Natural killer cell treated with Interleukin-12 subunit alpha and Interleukin-12 subunit beta and Interleukin-15 and Interleukin-18, amount 100 ng/mL, for 72 hours (primary cell): Measurements from ENCODE around the gene PATL1. TPM values are rescaled to one million over a fixed set of nuclear protein-coding genes. Genes with fewer than 3 reads are reported as not detected.

ENCODE experiments used
- ATAC-seq, 2 donors: fragments of 150-1000 bp; cut with Tn5 transposase in 1 of 2; sonication (Bioruptor Pico), chemical (Tn5 transposase) in 1 of 2; 2 replicates each; pipeline ENCODE4 v1.10.0; 2021
- DNase-seq: peaks from one replicate; pipeline ENCODE4 v3.0.0; 2022; ENCODE audit warnings: low spot score
- H3K27ac Mint-ChIP-seq, 2 donors: 1 replicate in 1 of 2; 2 replicates in 1 of 2; pipeline ENCODE4 v1.8.0; 2022; ENCODE audit warnings: mixed read lengths in 2 of 2, mild to moderate bottlenecking in 1 of 2, moderate library complexity in 1 of 2
- H3K27me3 Mint-ChIP-seq, 2 donors: 1 replicate in 1 of 2; 2 replicates in 1 of 2; pipeline ENCODE4 v1.8.0; 2022; ENCODE audit warnings: mixed read lengths in 2 of 2
- H3K36me3 Mint-ChIP-seq: one replicate; pipeline ENCODE4 v1.8.0; 2022; ENCODE audit warnings: mixed read lengths
- H3K4me1 Mint-ChIP-seq, 2 donors: 1 replicate in 1 of 2; 2 replicates in 1 of 2; pipeline ENCODE4 v1.8.0; 2022; ENCODE audit warnings: low read depth in 2 of 2, mixed read lengths in 2 of 2, mild to moderate bottlenecking in 1 of 2
- H3K4me3 Mint-ChIP-seq: one replicate; pipeline ENCODE4 v1.8.0; 2022; ENCODE audit warnings: mixed read lengths
- H3K9me3 Mint-ChIP-seq: 2 replicates; pipeline ENCODE4 v1.8.0; 2022; ENCODE audit warnings: mixed read lengths
- total RNA-seq, 2 donors: library from RNA; stranded (reverse); gene quantifications; one replicate each; pipeline ENCODE4 v1.2.3, GENCODE V29; 2022

Gene PATL1
- total RNA-seq, 2 donors from 2014 or later, result 50.5 to 62.9 TPM

DNA sequence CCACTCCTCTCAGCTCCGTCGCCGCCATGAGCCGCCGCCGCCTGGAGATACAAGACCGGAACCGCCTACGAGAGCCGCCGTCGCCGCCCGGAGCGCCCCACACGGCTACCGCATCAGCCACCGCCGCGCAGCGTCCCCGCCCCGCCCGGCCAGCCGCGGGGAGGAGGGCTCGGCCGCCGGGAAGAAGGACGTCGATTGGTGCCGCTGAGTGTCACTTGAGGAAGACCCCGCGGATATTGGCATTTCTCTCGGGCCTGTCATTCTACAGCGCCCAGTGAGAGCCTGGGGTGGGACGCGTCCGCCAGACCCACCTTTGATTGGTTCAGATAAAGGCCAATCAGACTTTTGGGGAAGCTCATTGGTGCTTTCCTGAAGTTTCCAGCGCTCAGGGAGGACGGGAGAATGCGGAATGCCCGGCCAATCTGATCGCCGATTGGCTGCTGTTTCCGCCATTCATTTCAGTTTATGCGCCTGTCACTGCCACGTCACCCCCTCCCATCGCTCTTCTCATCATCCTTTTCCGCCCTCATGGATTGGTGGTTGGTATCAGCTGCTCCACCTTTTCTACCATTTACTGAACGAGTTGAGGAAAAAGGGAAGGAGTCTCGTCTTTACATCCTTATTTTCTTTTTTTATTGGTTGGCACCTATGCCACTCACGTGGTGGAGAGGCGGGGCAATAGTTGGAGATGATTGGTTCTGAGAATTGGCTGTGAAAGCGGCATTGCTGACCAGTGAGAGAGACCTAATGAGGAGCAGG lies 53.0 kb downstream of the PATL1 start, which contains the start of gene OSBP:
TSS of gene OSBP (minus strand) at position 138 of the 759 bp plus-strand sequence. CDS start at position 28, 110 bp downstream.
- Mint-ChIP-seq H3K27me3 (no peaks in the 10 kb centered on the region), H3K36me3 (peaks cover 7% of the 10 kb centered on the region), H3K9me3 (no peaks in the 10 kb centered on the region), H3K4me3 (peak within 1 kb of the TSS; percentile 99), H3K4me1 (peaks cover 38 to 40% of the 10 kb centered on the region in 2 donors), H3K27ac (peak within 1 kb of the TSS; percentile 86 to 93)
- DNase-seq (peak; percentile 99), ATAC-seq (peak; percentile 94)

DNA sequence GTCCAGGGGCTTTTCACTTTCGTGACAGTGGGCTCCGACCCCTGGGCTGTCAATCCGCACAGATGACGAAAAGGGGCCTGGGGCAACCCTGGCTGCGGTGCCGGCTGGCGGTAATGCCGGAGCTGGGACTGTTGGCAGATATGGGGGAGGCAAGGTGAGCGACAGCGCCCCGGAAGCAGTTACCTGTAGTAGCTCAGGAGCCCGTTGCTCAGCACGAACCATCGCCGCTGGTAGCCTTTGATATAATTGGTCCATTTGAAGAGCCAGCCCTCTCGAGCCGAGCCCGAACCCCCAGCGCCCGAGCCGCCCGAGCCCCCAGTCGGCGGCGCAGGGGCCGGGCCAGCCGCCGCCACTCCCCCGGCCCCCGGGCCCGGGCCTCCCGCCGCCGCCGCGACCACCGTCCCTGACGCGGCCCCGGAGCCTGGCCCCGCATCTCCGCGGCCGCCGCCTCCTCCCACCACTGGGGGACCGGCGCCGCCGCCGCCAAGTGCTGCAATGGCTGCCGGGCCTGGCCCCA lies 53.7 kb downstream of the PATL1 start:
- H3K4me3 Mint-ChIP-seq, result peak overlapping the region; percentile 99
- H3K9me3 Mint-ChIP-seq, result no peaks in the 10 kb centered on the region
- DNase-seq (peak; percentile 62), ATAC-seq (no peak)
- H3K4me1 Mint-ChIP-seq, result peaks cover 38 to 40% of the 10 kb centered on the region in 2 donors
- peak overlapping the region; percentile 86 to 93 for H3K27ac Mint-ChIP-seq
- no peaks in the 10 kb centered on the region for H3K27me3 Mint-ChIP-seq
- peaks cover 7% of the 10 kb centered on the region for H3K36me3 Mint-ChIP-seq

DNA sequence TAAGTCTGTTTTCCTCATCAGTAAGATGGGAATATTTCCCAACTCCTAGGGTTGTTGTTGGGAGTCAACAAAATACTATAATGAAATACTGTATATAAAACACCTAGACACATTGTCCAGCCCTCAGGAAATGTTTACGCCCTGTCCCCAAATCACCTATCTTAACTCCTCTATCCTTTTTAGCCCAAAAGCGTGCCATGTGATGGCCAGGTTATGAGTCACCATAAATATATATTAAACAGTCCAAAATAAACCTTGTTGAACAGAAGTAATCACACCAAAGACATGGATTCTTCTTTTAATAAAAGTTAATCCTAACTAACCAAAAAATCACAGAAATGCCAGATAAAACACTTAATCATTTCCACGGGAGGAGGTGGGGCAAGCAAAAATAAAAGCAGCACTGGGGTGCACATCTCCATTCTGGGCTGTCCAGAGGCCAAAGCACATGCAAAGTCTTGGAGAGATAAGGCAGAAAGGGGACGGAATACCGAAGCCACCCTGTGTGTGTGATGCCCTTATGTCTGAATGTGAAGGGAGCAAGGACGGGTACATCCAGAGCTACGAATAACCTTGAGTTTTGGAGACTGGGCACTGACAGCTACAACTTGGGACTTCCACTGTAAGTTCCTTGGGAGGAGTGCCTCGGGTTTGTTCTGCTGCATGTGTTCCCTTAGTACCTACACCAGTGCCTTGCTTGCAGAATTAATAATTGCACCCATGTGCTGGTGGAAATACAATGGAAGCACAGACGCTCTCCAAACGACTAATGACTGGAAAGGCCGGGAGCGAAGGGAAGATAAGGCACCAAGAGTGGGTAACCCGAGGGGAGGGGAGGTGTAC lies 54.3 kb downstream of the PATL1 start:
- Mint-ChIP-seq H3K9me3 (no peaks in the 10 kb centered on the region), H3K27me3 (no peaks in the 10 kb centered on the region), H3K27ac (peak overlapping the region; percentile 86 to 93), H3K4me1 (peaks cover 38 to 40% of the 10 kb centered on the region in 2 donors), H3K36me3 (peaks cover 7% of the 10 kb centered on the region), H3K4me3 (peak overlapping the region; percentile 99)
- ATAC-seq (no peak), DNase-seq (no peak)

DNA sequence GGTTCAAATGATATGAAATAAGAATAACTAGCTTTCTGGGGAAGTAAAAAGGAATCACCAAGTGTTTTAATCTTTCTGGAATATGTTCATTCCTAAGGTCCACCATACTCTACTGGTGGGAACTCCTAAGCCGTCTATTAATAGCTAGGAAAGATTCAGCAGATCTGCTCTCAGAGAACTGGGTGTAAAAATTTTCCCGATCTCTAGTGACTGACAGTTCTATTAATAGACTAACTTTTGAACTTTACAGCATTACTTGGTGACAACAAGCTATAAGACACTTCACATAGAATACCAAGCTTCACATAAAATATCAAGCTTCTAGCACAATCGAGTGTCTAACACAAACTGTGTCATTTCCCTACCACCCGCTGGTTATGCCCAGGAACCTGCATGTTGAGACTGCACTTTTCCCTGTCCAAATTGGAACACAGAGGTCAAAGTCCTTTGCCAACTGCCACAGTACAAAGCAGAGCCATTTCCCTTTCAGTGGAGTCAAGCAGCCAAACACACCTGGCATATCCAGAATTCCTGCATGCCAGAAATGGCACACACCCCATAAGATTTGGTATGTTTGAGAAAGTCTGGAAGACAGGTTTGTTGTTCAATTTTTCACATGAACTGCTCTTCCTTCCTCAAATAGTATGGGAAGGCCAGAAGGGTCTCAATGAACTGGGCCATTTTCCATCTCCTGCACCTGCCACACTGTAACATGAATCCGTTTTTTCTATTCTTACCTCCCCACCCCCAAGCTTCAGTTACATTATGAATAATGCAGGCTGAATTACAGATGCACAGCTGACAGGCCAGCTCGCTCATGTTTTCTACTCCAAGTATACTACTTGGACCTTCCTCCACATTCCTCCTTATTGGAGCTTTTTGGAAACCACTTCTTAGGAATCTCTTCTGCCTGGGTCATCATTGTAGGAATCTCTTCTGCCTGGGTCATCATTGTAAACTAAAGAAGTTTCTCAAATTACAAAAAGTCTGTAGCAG lies 57.0 kb downstream of the PATL1 start:
- ATAC-seq (no peak), DNase-seq (no peak)
- peak overlapping the region in 1 of 2 donors; percentile 58 for H3K27ac Mint-ChIP-seq
- H3K4me1 Mint-ChIP-seq, result peaks cover 44 to 45% of the 10 kb centered on the region in 2 donors
- peaks cover 28% of the 10 kb centered on the region for H3K36me3 Mint-ChIP-seq
- no peaks in the 10 kb centered on the region for H3K9me3 Mint-ChIP-seq
- no peaks in the 10 kb centered on the region for H3K27me3 Mint-ChIP-seq
- no peak overlapping the region for H3K4me3 Mint-ChIP-seq

DNA sequence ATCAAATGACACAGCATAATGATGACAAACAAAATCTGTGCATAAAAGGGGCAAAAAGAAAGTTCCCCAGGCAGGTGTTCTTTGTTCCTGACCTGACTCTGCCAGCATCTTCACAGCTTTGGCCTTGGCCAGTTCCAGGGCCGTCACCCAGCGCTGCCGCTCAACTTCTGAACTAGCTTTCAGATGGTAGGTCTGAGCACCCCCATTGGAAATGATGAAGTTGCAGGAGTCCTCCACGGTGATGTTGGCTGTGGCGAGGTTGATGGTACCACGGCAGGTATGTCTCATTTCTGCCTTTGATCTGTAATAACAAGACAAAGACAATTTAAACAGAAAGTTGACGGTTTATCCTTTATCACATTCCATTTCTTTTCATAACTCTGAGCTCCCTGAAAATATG lies 58.5 kb downstream of the PATL1 start:
- H3K4me3 Mint-ChIP-seq, result no peak overlapping the region
- no peaks in the 10 kb centered on the region for H3K27me3 Mint-ChIP-seq
- H3K36me3 Mint-ChIP-seq, result peaks cover 42% of the 10 kb centered on the region
- DNase-seq (no peak), ATAC-seq (no peak)
- H3K4me1 Mint-ChIP-seq, result peaks cover 45% of the 10 kb centered on the region in 2 donors
- no peaks in the 10 kb centered on the region for H3K9me3 Mint-ChIP-seq
- H3K27ac Mint-ChIP-seq, result no peak overlapping the region

DNA sequence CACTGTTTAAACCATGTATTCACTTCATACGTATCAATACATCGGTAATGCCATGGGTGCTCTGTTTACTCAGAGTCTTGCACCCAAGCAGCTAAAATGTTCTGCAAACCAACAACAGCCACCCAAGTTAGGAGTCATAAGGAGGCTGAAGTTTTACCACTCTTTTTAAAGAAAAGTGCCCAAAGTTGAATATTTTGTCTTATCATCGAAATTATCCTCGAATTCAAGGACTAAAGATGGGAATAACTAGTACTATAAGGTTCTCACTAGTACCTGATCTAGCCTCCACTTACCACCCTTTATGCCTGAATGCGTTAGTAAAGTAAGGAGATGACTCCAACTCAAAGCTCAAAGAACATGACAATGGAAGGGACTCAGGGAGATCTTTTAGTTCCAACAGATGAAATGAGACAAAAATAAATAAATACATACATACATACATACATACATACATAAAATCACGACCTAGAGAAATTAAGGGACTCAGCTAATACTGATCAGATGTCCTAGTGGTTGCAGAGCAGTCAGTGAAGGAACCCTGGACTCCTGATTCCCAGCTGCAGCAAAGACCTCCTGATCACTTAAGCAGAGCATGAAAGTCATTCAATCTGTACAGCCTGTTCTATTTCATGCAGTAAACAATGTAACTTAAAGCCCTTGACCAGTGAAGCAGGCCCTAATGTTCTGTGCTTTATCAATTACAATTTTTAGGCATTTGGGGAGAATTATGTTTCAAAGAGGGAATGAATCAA lies 61.0 kb downstream of the PATL1 start:
- no peak for DNase-seq
- H3K27ac Mint-ChIP-seq, result no peak overlapping the region
- H3K4me1 Mint-ChIP-seq, result peaks cover 30 to 32% of the 10 kb centered on the region in 2 donors
- H3K36me3 Mint-ChIP-seq, result peaks cover 46% of the 10 kb centered on the region
- H3K27me3 Mint-ChIP-seq, result no peaks in the 10 kb centered on the region
- H3K9me3 Mint-ChIP-seq, result no peaks in the 10 kb centered on the region
- ATAC-seq, result no peak
- no peak overlapping the region for H3K4me3 Mint-ChIP-seq

DNA sequence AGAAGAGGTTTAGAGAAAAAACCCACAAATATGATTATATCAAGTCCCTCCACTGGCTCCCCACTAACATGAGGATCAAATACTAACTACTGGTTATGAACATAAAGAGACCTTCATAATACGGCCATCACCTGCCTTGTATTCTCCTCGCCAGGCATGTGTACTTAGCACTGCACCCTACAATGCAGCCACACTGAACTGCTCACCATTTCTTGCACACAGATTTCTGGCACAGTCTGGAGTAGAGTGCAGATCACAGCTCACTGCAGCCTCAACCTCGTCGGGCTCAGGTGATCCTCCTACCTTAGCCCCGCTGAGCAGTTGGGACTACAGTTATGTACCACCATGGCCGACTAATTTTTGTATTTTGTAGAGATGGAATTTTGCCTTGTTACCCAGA lies 66.4 kb downstream of the PATL1 start:
- Mint-ChIP-seq H3K27me3 (no peaks in the 10 kb centered on the region), H3K36me3 (peaks cover 56% of the 10 kb centered on the region), H3K4me1 (peaks cover 7 to 18% of the 10 kb centered on the region in 2 donors)

DNA sequence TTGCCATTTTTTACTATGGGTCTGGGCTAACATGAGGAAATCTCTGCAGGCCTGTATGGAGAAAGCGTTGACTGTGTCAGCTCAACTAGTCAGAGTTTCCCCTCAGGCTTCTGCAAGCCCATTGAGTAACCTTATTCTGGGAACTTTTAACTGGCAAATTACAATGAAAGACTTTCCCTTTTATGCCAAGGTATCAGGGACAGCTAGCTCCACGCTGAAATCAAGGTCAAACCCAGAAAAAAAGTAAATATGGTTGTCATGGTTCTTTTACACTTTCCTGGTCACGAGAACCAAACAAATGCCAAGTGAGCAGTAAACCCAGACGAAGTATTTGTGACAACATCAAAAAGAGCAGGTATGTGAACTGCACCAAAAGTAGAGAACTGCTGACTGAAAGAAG lies 67.0 kb downstream of the PATL1 start:
- H3K27ac Mint-ChIP-seq, result no peak overlapping the region
- no peaks in the 10 kb centered on the region for H3K27me3 Mint-ChIP-seq
- no peaks in the 10 kb centered on the region for H3K9me3 Mint-ChIP-seq
- H3K36me3 Mint-ChIP-seq, result peaks cover 52% of the 10 kb centered on the region
- H3K4me3 Mint-ChIP-seq, result no peak overlapping the region
- no peak for DNase-seq
- no peak for ATAC-seq
- peaks cover 7 to 18% of the 10 kb centered on the region in 2 donors for H3K4me1 Mint-ChIP-seq

More for the DNA sequence above, 66.4 kb downstream of the PATL1 start:
- no peak overlapping the region for H3K4me3 Mint-ChIP-seq
- no peak for DNase-seq
- no peak overlapping the region for H3K27ac Mint-ChIP-seq
- H3K9me3 Mint-ChIP-seq, result no peaks in the 10 kb centered on the region
- no peak for ATAC-seq

DNA sequence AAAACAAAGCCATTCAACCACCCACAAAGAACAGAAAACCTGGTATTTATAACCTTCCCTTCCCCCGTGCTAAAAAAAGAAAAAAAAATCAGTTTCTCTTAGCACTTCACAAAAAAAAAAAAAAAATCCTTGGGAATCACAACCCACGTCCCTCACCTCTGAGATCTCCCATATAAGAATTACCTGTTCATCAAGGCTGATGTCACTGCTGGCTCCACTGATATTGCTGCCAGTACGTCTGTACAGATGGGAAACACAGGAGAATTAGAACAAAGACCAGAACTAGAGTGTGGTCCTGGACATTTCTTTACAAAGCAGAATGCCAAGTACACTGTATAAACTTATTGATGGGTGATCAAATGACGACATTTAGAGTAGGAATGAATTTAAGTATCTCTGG lies 68.2 kb downstream of the PATL1 start:
- no peaks in the 10 kb centered on the region for H3K27me3 Mint-ChIP-seq
- peaks cover 47% of the 10 kb centered on the region for H3K36me3 Mint-ChIP-seq
- H3K27ac Mint-ChIP-seq, result no peak overlapping the region
- ATAC-seq (no peak), DNase-seq (no peak)
- H3K4me1 Mint-ChIP-seq, result peaks cover 7 to 15% of the 10 kb centered on the region in 2 donors
- no peak overlapping the region for H3K4me3 Mint-ChIP-seq
- H3K9me3 Mint-ChIP-seq, result no peaks in the 10 kb centered on the region

DNA sequence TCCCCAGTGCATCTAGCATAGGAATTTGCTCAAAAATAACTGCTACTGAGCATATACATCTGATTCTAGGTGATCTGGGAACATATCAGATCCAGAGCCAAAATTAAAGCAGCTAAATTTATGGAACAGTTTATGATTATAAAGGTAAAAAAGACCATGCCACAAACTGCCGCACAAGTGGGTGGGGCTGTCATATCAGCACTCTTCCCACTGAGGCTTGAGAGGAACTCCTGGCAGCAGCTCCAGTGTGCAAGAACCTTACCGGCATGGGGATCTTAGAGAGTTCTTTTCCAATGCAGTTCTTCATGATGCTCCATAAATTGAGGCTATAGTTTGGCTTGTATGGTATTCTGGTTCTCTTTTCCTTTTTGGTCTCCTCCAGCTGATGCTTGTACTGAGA lies 68.6 kb downstream of the PATL1 start:
- DNase-seq (no peak), ATAC-seq (no peak)
- no peak overlapping the region for H3K4me3 Mint-ChIP-seq
- H3K9me3 Mint-ChIP-seq, result no peaks in the 10 kb centered on the region
- H3K4me1 Mint-ChIP-seq, result peaks cover 7 to 15% of the 10 kb centered on the region in 2 donors
- no peak overlapping the region for H3K27ac Mint-ChIP-seq
- peaks cover 46% of the 10 kb centered on the region for H3K36me3 Mint-ChIP-seq
- H3K27me3 Mint-ChIP-seq, result no peaks in the 10 kb centered on the region

DNA sequence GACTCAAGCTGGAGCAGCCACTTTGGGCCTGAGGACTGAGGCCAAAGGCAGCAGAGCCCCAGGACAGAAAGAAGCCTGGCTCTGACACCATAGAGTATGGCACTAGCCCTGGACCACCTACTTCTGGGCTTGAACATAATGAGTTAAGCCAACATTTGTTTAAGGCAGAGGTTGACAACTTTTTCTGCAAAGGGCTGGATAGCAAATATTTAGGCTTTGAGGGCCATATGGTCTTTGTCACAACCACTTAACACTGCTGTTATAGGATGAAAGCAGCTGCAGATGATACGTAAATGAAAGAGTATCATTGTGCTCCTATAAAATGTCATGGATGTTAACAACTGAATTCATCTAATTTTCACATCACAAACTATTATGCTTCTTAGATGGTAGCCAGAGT lies 69.9 kb downstream of the PATL1 start:
- no peaks in the 10 kb centered on the region for H3K27me3 Mint-ChIP-seq

More for the DNA sequence above, 69.9 kb downstream of the PATL1 start:
- H3K27ac Mint-ChIP-seq, result no peak overlapping the region
- no peak for ATAC-seq
- H3K4me1 Mint-ChIP-seq, result peaks cover 5 to 14% of the 10 kb centered on the region in 2 donors
- no peaks in the 10 kb centered on the region for H3K9me3 Mint-ChIP-seq
- H3K4me3 Mint-ChIP-seq, result no peak overlapping the region
- no peak for DNase-seq
- peaks cover 51% of the 10 kb centered on the region for H3K36me3 Mint-ChIP-seq
